Effector memory CD4-positive, alpha-beta T cell (primary cell): ENCODE data around the gene ITGA6.
A peak's percentile ranks its signal among the peaks of the same experiment; 100 is the strongest.

Experiments
- DNase-seq, 3 donors: peaks; one replicate each; pipeline ENCODE4 v3.0.0-alpha.2; 2020
- H3K27ac ChIP-seq: 2 replicates; pipeline ENCODE4 v1.7.0; 2013; ENCODE audit warnings: mild to moderate bottlenecking, low read length, moderate library complexity; ENCODE audit not compliant: insufficient read depth, poor library complexity, severe bottlenecking
- H3K27me3 ChIP-seq: replicated peaks from 2 replicates; pipeline ENCODE4 v1.7.0; 2013; ENCODE audit warnings: mild to moderate bottlenecking, low read length; ENCODE audit not compliant: insufficient read depth, control insufficient read depth, poor library complexity, severe bottlenecking
- H3K36me3 ChIP-seq: 2 replicates; pipeline ENCODE4 v1.7.0; 2013; ENCODE audit warnings: mild to moderate bottlenecking, low read length, moderate library complexity; ENCODE audit not compliant: control insufficient read depth, insufficient read depth
- H3K4me1 ChIP-seq: 2 replicates; pipeline ENCODE4 v1.7.0; 2013; ENCODE audit warnings: low read length, mild to moderate bottlenecking; ENCODE audit not compliant: control insufficient read depth, insufficient read depth, poor library complexity, severe bottlenecking
- H3K4me3 ChIP-seq: 2 replicates; pipeline ENCODE4 v1.7.0; 2013; ENCODE audit warnings: low read length, low read depth, mild to moderate bottlenecking; ENCODE audit not compliant: insufficient read depth, poor library complexity, severe bottlenecking
- H3K9me3 ChIP-seq: 2 replicates; pipeline ENCODE4 v1.7.0; 2013; ENCODE audit warnings: mild to moderate bottlenecking, low read length, moderate library complexity; ENCODE audit not compliant: control insufficient read depth

Gene ITGA6

GRCh38 chr2:172451923-172452322 lies 24.5 kb downstream of the ITGA6 start:
- Histone ChIP-seq H3K4me3 (no peak overlapping the region), H3K36me3 (peaks cover 4% of the 10 kb centered on the region), H3K27me3 (no peaks in the 10 kb centered on the region), H3K9me3 (no peaks in the 10 kb centered on the region), H3K4me1 (peaks cover 30% of the 10 kb centered on the region), H3K27ac (no peak overlapping the region)
- no peak for DNase-seq

- H3K36me3 ChIP-seq: peaks cover 4% of the 10 kb centered on the region
- H3K27ac ChIP-seq: no peak overlapping the region
Observed at GRCh38 chr2:172452845-172453244, 25.5 kb downstream of the ITGA6 start.

GRCh38 chr2:172454404-172455120 lies 27.2 kb downstream of the ITGA6 start:
- peaks cover 4% of the 10 kb centered on the region for H3K36me3 ChIP-seq
- no peak overlapping the region for H3K27ac ChIP-seq
- DNase-seq: no peak
- H3K4me3 ChIP-seq: no peak overlapping the region
- no peaks in the 10 kb centered on the region for H3K9me3 ChIP-seq
- no peaks in the 10 kb centered on the region for H3K27me3 ChIP-seq
- H3K4me1 ChIP-seq: peaks cover 43% of the 10 kb centered on the region

More at GRCh38 chr2:172452845-172453244, 25.5 kb downstream of the ITGA6 start:
- Histone ChIP-seq H3K4me3 (no peak overlapping the region), H3K4me1 (peaks cover 30% of the 10 kb centered on the region), H3K27me3 (no peaks in the 10 kb centered on the region), H3K9me3 (no peaks in the 10 kb centered on the region)
- DNase-seq: no peak

- peaks cover 46% of the 10 kb centered on the region for H3K4me1 ChIP-seq
- no peak overlapping the region for H3K27ac ChIP-seq
- no peaks in the 10 kb centered on the region for H3K9me3 ChIP-seq
- H3K4me3 ChIP-seq: no peak overlapping the region
- no peak for DNase-seq
- H3K36me3 ChIP-seq: peaks cover 4% of the 10 kb centered on the region
- no peaks in the 10 kb centered on the region for H3K27me3 ChIP-seq
Observed at GRCh38 chr2:172455121-172455515, 27.7 kb downstream of the ITGA6 start.

GRCh38 chr2:172456002-172456401 lies 28.6 kb downstream of the ITGA6 start:
- no peaks in the 10 kb centered on the region for H3K9me3 ChIP-seq
- DNase-seq: no peak
- H3K27ac ChIP-seq: no peak overlapping the region
- H3K36me3 ChIP-seq: peaks cover 4% of the 10 kb centered on the region
- peaks cover 46% of the 10 kb centered on the region for H3K4me1 ChIP-seq
- no peak overlapping the region for H3K4me3 ChIP-seq
- H3K27me3 ChIP-seq: no peaks in the 10 kb centered on the region

- DNase-seq: no peak
- Histone ChIP-seq H3K4me3 (no peak overlapping the region), H3K27ac (no peak overlapping the region), H3K4me1 (peaks cover 57% of the 10 kb centered on the region), H3K9me3 (no peaks in the 10 kb centered on the region), H3K27me3 (no peaks in the 10 kb centered on the region), H3K36me3 (peaks cover 4% of the 10 kb centered on the region)
Observed at GRCh38 chr2:172457536-172457935, 30.1 kb downstream of the ITGA6 start.

GRCh38 chr2:172458561-172459124 lies 31.3 kb downstream of the ITGA6 start:
- H3K4me1 ChIP-seq: peaks cover 62% of the 10 kb centered on the region
- H3K9me3 ChIP-seq: no peaks in the 10 kb centered on the region
- DNase-seq: no peak
- no peak overlapping the region for H3K4me3 ChIP-seq
- no peak overlapping the region for H3K27ac ChIP-seq
- H3K36me3 ChIP-seq: peaks cover 2% of the 10 kb centered on the region
- H3K27me3 ChIP-seq: no peaks in the 10 kb centered on the region

- Histone ChIP-seq H3K4me3 (no peak overlapping the region), H3K27me3 (no peaks in the 10 kb centered on the region), H3K36me3 (no peaks in the 10 kb centered on the region), H3K4me1 (peaks cover 75% of the 10 kb centered on the region), H3K9me3 (no peaks in the 10 kb centered on the region), H3K27ac (peak overlapping the region; percentile 64)
- no peak for DNase-seq
Observed at GRCh38 chr2:172460780-172461201, 33.4 kb downstream of the ITGA6 start.

GRCh38 chr2:172461591-172462372 lies 34.4 kb downstream of the ITGA6 start:
- peak overlapping the region; percentile 46 for H3K4me3 ChIP-seq
- H3K36me3 ChIP-seq: no peaks in the 10 kb centered on the region
- no peaks in the 10 kb centered on the region for H3K9me3 ChIP-seq
- DNase-seq: peak; percentile 54 to 62 (median 59)
- H3K27me3 ChIP-seq: no peaks in the 10 kb centered on the region
- peaks cover 70% of the 10 kb centered on the region for H3K4me1 ChIP-seq
- H3K27ac ChIP-seq: peak overlapping the region; percentile 64

- Histone ChIP-seq H3K27ac (peak overlapping the region; percentile 64), H3K36me3 (peaks cover 4% of the 10 kb centered on the region), H3K27me3 (no peaks in the 10 kb centered on the region), H3K4me1 (peaks cover 70% of the 10 kb centered on the region), H3K4me3 (peak overlapping the region; percentile 46), H3K9me3 (no peaks in the 10 kb centered on the region)
- no peak for DNase-seq
Observed at GRCh38 chr2:172462373-172462848, 35.0 kb downstream of the ITGA6 start.
